Stomach smooth muscle (tissue), 2 donors: ENCODE data around the gene EFTUD2.
A peak's percentile ranks its signal among the peaks of the same experiment; 100 is the strongest.

Experiments used
- H3K27ac ChIP-seq: one replicate; pipeline ENCODE4 v1.7.0; 2013; ENCODE audit warnings: mild to moderate bottlenecking, low read length, inconsistent platforms
- H3K27me3 ChIP-seq, 2 donors: one replicate each; pipeline ENCODE4 v1.7.0; 2013; ENCODE audit warnings: low read length in 2 of 2; ENCODE audit not compliant: insufficient read depth in 2 of 2, control insufficient read depth in 1 of 2
- H3K36me3 ChIP-seq, 2 donors: one replicate each; pipeline ENCODE4 v1.7.0; 2013; ENCODE audit warnings: low read length in 2 of 2; ENCODE audit not compliant: control insufficient read depth in 2 of 2, insufficient read depth in 2 of 2
- H3K4me1 ChIP-seq: one replicate; pipeline ENCODE4 v1.7.0; 2013; ENCODE audit warnings: low read length; ENCODE audit not compliant: control insufficient read depth, insufficient read depth
- H3K4me3 ChIP-seq, 2 donors: one replicate each; pipeline ENCODE4 v1.7.0; 2013; ENCODE audit warnings: low read length in 2 of 2
- H3K9ac ChIP-seq, 2 donors: one replicate each; pipeline ENCODE4 v1.7.0; 2013; ENCODE audit warnings: low read length in 2 of 2, mild to moderate bottlenecking in 1 of 2
- H3K9me3 ChIP-seq, 2 donors: one replicate each; pipeline ENCODE4 v1.7.0; 2013; ENCODE audit warnings: low read length in 2 of 2; ENCODE audit not compliant: control insufficient read depth in 2 of 2
- donor health status: healthy.
- donor health status: Pancreatic carcinoma.

Gene EFTUD2

DNA sequence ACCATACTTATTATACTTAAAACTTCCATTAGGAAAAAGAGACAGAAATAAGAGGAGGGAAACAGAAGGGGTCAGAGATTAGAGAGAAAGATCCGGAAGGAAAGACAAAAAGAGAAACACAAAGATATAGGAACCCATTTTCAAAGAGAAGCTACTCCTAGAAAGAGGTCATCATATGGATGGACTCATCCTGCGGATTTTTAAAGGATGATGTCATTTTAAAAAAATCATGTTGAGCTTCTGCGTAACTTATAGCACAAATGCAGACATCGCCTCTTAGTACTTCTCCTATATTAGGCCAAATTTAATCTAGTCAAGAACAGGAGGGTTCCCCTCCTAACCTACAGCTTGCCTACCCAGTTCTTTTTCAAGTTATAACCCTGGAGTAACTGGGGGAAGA is 18.1 kb downstream of the EFTUD2 start:
- peaks cover 53 to 59% of the 10 kb centered on the region in 2 donors for H3K36me3 ChIP-seq
- no peak overlapping the region for H3K4me3 ChIP-seq
- no peaks in the 10 kb centered on the region for H3K9me3 ChIP-seq
- H3K27me3 ChIP-seq = no peaks in the 10 kb centered on the region
- H3K4me1 ChIP-seq = no peaks in the 10 kb centered on the region
- no peak overlapping the region for H3K9ac ChIP-seq
- no peak overlapping the region for H3K27ac ChIP-seq

DNA sequence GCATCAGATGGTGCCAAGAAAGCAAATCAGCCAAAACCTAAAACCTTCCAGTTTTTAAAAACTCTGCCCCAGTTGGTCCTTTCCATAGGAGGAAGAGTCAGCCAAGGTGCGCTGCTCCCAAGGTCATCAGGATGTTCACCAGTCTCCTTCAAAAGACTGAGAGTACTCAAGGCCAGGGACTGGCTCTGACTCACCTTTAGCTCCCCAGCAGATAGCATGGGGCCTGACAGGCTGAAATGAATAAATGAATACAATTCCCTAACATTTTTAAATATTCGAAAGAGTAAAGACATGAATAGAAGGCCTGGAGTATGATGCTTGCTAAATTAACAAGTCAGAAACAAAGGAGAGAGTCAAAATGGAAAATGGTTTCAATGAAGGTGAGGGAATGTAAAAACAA is 19.2 kb downstream of the EFTUD2 start:
- peaks cover 56 to 58% of the 10 kb centered on the region in 2 donors for H3K36me3 ChIP-seq

DNA sequence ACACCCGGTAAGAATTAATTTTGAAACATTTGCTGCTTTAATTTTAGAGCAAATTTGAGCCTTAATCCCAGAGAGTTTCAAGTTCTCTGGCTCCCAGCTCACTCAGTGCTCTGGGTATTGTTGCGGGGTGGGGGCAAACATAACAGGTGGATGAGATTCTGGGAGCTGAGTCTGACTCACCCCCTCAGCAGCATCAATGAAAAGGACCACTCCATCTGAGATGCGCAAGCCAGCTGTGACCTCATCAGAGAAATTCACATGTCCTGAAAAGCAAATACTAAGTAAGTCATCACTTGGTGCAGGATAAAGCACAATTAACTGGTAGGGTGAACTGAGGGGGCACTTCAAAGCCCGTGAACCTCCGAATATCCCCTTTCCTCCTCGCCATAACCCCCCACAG is 19.9 kb downstream of the EFTUD2 start:
- H3K4me3 ChIP-seq = no peak overlapping the region
- H3K36me3 ChIP-seq = peaks cover 54 to 55% of the 10 kb centered on the region in 2 donors
- H3K27ac ChIP-seq = no peak overlapping the region
- H3K27me3 ChIP-seq = no peaks in the 10 kb centered on the region
- H3K4me1 ChIP-seq = no peaks in the 10 kb centered on the region
- no peaks in the 10 kb centered on the region for H3K9me3 ChIP-seq
- H3K9ac ChIP-seq = no peak overlapping the region

More for the DNA sequence above, 19.2 kb downstream of the EFTUD2 start:
- Histone ChIP-seq H3K4me3 (no peak overlapping the region), H3K9me3 (no peaks in the 10 kb centered on the region), H3K9ac (no peak overlapping the region), H3K27me3 (no peaks in the 10 kb centered on the region), H3K27ac (no peak overlapping the region), H3K4me1 (no peaks in the 10 kb centered on the region)

DNA sequence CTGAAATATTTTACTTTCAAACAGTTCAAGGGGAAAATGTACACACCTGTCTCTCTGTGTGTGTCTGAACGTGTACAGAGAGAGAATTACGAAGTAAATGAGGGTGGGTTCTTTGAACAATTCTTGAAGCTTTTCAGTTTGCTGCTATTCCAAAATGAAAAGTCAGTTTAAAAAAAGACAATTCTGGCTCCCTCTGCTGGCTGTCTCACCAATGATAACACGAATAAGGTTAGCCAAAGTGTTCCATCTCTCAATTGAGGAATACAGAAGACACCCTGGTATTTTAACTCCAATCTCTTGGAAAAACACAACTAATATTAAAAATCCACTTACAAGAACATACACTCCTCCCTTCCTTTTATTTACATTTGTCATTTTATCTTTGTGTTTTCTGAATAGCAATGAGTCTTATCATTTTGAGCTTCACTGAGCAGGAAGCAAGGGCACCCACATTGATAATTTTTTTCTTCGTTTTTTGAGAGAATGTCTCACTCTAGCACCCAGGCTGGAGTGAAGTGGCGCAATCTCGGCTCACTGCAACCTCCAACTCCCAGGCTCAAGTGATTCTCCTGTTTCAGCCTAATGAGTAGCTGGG is 20.5 kb downstream of the EFTUD2 start:
- no peaks in the 10 kb centered on the region for H3K4me1 ChIP-seq

DNA sequence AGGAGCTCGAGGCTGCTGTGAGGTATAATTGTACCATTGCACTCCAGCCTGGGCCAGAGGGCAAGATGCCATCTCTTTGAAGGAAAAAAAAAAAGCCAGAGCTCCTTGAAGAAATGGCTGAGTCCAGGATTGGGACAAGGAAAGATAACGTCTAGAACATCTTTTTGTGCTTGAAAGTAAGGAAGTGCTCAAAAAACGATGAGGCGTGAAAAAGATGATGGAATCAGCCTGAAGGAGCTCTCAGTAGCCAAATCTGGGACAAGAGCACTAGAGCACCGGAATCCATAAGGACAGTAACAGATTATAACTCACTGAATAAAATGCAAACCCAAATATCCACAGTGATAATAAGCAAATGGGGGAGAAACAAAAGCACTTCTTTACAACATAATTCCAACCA is 22.1 kb downstream of the EFTUD2 start:
- Histone ChIP-seq H3K36me3 (peaks cover 49 to 53% of the 10 kb centered on the region in 2 donors), H3K9me3 (no peaks in the 10 kb centered on the region)

More for the DNA sequence above, 20.5 kb downstream of the EFTUD2 start:
- H3K27ac ChIP-seq = no peak overlapping the region
- H3K27me3 ChIP-seq = no peaks in the 10 kb centered on the region
- no peak overlapping the region for H3K4me3 ChIP-seq
- no peaks in the 10 kb centered on the region for H3K9me3 ChIP-seq
- peaks cover 55 to 57% of the 10 kb centered on the region in 2 donors for H3K36me3 ChIP-seq
- H3K9ac ChIP-seq = no peak overlapping the region

DNA sequence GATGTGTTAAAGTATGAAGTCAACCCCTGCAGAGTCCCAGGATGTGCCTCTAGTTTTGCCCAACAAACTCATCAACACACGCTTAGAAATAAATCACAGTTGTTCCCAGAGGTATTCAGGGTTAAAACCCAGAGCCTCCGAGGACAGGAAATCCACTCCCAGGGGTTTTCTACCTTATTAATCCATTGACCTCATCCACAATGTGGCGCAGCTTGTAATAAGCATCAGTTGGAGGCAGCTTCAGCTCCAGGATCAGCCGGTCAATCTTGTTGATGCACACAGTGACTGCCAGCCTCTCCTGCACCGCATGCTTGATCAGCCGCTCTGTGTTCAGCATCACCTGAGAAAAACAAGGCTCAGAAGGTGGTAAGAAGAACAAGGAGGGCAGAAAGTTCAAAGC is 23.5 kb downstream of the EFTUD2 start:
- H3K4me1 ChIP-seq = no peaks in the 10 kb centered on the region
- no peak overlapping the region for H3K4me3 ChIP-seq
- H3K27me3 ChIP-seq = no peaks in the 10 kb centered on the region
- no peak overlapping the region for H3K27ac ChIP-seq
- H3K9ac ChIP-seq = no peak overlapping the region
- no peaks in the 10 kb centered on the region for H3K9me3 ChIP-seq
- H3K36me3 ChIP-seq = peaks cover 49% of the 10 kb centered on the region in 2 donors

More for the DNA sequence above, 22.1 kb downstream of the EFTUD2 start:
- Histone ChIP-seq H3K27ac (no peak overlapping the region), H3K4me1 (no peaks in the 10 kb centered on the region), H3K4me3 (no peak overlapping the region), H3K27me3 (no peaks in the 10 kb centered on the region), H3K9ac (no peak overlapping the region)

DNA sequence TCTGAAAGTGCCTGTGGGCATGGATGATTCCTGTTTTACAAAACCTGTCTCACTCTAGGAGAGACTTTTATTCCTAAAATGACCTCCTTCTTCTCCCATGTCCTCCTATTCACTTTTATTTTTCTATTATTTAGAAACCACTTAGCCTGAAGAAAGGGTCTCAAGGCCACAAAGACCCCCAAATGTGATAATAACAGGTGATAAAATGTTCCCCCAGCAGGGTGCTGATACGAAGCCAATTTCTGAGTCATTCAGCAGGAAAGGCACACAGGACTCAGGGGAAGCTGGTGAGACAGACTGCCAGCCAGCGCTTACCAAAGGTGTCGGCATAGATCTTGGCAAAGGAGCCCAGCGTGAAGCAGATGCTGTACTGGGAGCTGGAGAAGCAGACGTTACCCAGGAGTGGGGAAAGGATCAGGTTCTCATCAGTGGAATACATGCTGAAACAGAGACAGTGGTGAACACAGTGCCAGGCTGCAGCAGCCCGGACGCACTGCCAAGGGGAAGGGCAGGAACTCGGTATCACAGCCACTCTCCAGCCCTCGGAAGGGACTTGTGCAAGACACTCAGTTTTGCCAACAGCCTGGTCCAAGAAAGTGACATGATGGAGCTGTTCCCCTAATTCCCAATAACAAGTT is 27.0 kb downstream of the EFTUD2 start:
- H3K4me1 ChIP-seq = peaks cover 3% of the 10 kb centered on the region
- H3K9me3 ChIP-seq = no peaks in the 10 kb centered on the region
- H3K27ac ChIP-seq = peak overlapping the region; percentile 11
- H3K36me3 ChIP-seq = peaks cover 31 to 54% of the 10 kb centered on the region in 2 donors
- H3K9ac ChIP-seq = no peak overlapping the region
- H3K4me3 ChIP-seq = no peak overlapping the region
- H3K27me3 ChIP-seq = no peaks in the 10 kb centered on the region

DNA sequence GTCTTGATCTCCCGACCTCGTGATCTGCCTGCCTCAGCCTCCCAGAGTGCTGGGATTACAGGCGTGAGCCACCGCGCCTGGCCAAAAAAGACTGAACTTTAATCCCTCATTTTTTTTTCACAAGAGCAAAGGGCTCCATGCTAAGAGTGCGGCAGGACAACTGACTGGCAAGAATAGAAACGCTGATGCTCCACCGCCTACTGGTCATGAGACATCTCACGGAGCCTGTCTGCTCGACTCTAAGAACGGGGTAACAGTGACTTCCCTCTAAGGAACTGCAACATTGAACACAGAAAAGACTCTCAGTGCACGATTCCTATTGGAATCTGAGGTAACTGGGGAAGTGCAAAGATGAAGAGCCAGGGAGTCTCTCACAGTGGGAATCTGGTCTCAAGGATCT is 27.7 kb downstream of the EFTUD2 start:
- Histone ChIP-seq H3K9ac (no peak overlapping the region), H3K4me3 (no peak overlapping the region), H3K4me1 (peaks cover 3% of the 10 kb centered on the region), H3K27ac (no peak overlapping the region), H3K36me3 (peaks cover 32 to 55% of the 10 kb centered on the region in 2 donors), H3K9me3 (no peaks in the 10 kb centered on the region), H3K27me3 (no peaks in the 10 kb centered on the region)

DNA sequence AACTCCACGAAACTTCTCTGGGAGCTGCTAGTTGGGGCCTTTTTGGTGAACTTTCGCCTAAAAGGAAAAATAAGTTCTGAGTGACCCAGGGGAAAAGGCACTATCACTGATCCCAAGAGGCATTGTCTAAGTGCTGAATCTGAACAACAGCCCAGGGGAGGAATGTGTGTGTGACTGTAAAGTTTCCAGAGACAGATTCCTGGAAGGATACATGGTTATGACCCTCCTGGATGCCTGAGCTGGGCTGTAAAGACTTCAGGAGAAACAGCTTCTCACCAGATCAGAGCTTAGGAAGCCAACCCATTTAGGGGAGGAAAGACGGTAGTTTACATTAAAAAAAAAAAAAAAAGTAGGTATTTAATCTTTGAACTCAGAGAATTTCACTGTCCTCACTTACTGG is 31.4 kb downstream of the EFTUD2 start:
- Histone ChIP-seq H3K9me3 (no peaks in the 10 kb centered on the region), H3K36me3 (peaks cover 32 to 56% of the 10 kb centered on the region in 2 donors), H3K27me3 (no peaks in the 10 kb centered on the region), H3K27ac (no peak overlapping the region), H3K4me3 (no peak overlapping the region), H3K9ac (no peak overlapping the region), H3K4me1 (peaks cover 6% of the 10 kb centered on the region)

DNA sequence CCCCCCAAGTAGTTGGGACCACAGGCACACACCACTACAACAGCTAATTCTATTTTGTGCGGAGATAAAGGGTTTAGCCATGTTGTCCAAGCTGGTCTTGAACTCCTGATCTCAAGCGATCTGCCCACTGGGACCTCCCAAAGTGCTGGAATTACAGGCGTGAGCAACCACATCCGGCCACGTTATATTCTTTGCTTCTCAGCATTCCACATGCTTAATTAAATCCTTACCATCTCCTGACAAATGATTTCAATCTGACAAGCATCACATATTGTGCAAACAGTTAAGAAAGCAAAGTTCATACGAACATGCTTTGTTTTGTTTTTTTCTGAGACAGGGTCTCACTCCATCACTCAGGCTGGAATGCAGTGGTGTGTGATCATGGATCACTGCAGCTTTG is 33.3 kb downstream of the EFTUD2 start:
- H3K9me3 ChIP-seq = no peaks in the 10 kb centered on the region
- no peaks in the 10 kb centered on the region for H3K27me3 ChIP-seq
- H3K9ac ChIP-seq = no peak overlapping the region
- H3K27ac ChIP-seq = no peak overlapping the region
- H3K36me3 ChIP-seq = peaks cover 33 to 55% of the 10 kb centered on the region in 2 donors
- peaks cover 6% of the 10 kb centered on the region for H3K4me1 ChIP-seq
- no peak overlapping the region for H3K4me3 ChIP-seq

DNA sequence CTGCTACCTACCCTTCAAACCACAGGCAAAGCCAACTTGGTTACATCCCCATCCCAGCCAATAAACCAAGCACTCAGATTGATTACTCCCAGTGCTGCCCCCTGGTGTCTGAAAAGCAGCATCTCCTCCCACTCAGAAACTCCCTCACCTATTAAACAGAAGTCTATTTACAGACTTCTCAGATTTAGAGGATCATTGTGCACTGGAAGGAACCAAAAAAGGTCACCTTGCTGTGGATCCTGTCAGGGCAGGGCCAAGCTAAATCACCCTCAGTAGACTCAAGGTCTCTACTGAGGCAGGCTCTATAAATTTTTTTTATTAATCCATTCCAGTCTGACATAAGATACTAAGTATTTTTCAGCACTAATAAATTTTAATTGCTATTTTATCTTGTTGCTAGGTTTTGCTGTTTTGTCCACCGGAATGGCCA is 34.0 kb downstream of the EFTUD2 start:
- Histone ChIP-seq H3K9me3 (no peaks in the 10 kb centered on the region), H3K4me1 (peaks cover 6% of the 10 kb centered on the region), H3K27ac (no peak overlapping the region), H3K9ac (no peak overlapping the region), H3K4me3 (no peak overlapping the region), H3K36me3 (peaks cover 34 to 56% of the 10 kb centered on the region in 2 donors), H3K27me3 (no peaks in the 10 kb centered on the region)
